ENCODE results near the gene RNF133.
"Not testable (repeated sequence)": the region's sequence is repeated elsewhere in the genome, so short reads cannot be mapped to it uniquely, and the experiment has no call there.

Gene RNF133

GRCh38 chr7:122692769-122693309 lies 6.1 kb downstream of the RNF133 start:
- no peak overlapping the region for H3K27ac ChIP-seq

GRCh38 chr7:122691569-122692235 lies 7.2 kb downstream of the RNF133 start:
- H3K27ac ChIP-seq = no peak overlapping the region

More at GRCh38 chr7:122692769-122693309, 6.1 kb downstream of the RNF133 start:
- no peak overlapping the region for H3K4me3 ChIP-seq

GRCh38 chr7:122689346-122690109 lies 9.4 kb downstream of the RNF133 start:
- H3K27ac ChIP-seq = no peak overlapping the region
- H3K4me3 ChIP-seq = no peak overlapping the region

More at GRCh38 chr7:122691569-122692235, 7.2 kb downstream of the RNF133 start:
- no peak overlapping the region for H3K4me3 ChIP-seq

- Histone ChIP-seq H3K4me3 (no peak overlapping the region), H3K27ac (no peak overlapping the region)
These were observed 10.4 kb downstream of the RNF133 start for GRCh38 chr7:122688400-122688998.

GRCh38 chr7:122686360-122686878 lies 12.5 kb downstream of the RNF133 start:
- no peak overlapping the region for H3K27ac ChIP-seq
- H3K4me3 ChIP-seq = no peak overlapping the region

GRCh38 chr7:122684504-122684903 lies 14.4 kb downstream of the RNF133 start:
- Histone ChIP-seq H3K27ac (no peak overlapping the region), H3K4me3 (no peak overlapping the region)

GRCh38 chr7:122682815-122683550 lies 15.9 kb downstream of the RNF133 start:
- Histone ChIP-seq H3K4me3 (no peak overlapping the region), H3K27ac (no peak overlapping the region)

- not testable (repeated sequence) for H3K4me3 ChIP-seq, H3K27ac ChIP-seq
These were observed 17.7 kb downstream of the RNF133 start for GRCh38 chr7:122681186-122681585.

GRCh38 chr7:122679813-122680212 lies 19.1 kb downstream of the RNF133 start:
- Histone ChIP-seq H3K27ac (no peak overlapping the region), H3K4me3 (no peak overlapping the region)

- not testable (repeated sequence) for H3K4me3 ChIP-seq, H3K27ac ChIP-seq
These were observed 19.6 kb downstream of the RNF133 start for GRCh38 chr7:122679269-122679709.

GRCh38 chr7:122677149-122677548 lies 21.8 kb downstream of the RNF133 start:
- no peak overlapping the region for H3K4me3 ChIP-seq
- no peak overlapping the region for H3K27ac ChIP-seq

GRCh38 chr7:122676466-122676865 lies 22.5 kb downstream of the RNF133 start:
- no peak overlapping the region for H3K4me3 ChIP-seq
- no peak overlapping the region for H3K27ac ChIP-seq

- no peak overlapping the region for H3K27ac ChIP-seq
- H3K4me3 ChIP-seq = no peak overlapping the region
These were observed 23.3 kb downstream of the RNF133 start for GRCh38 chr7:122675621-122676020.

- H3K4me3 ChIP-seq = no peak overlapping the region
- H3K27ac ChIP-seq = peak overlapping the region in 1 of 21 experiments; percentile 36
These were observed 23.9 kb downstream of the RNF133 start for GRCh38 chr7:122675011-122675410.

GRCh38 chr7:122674502-122674901 lies 24.4 kb downstream of the RNF133 start:
- peak overlapping the region in 5 of 21 experiments; percentile 41 to 55 (median 47) for H3K27ac ChIP-seq
- no peak overlapping the region for H3K4me3 ChIP-seq

GRCh38 chr7:122673951-122674350 lies 25.0 kb downstream of the RNF133 start:
- peak overlapping the region in 7 of 21 experiments; percentile 22 to 55 (median 44) for H3K27ac ChIP-seq
- H3K4me3 ChIP-seq = no peak overlapping the region

GRCh38 chr7:122672536-122672935 lies 26.4 kb downstream of the RNF133 start:
- Histone ChIP-seq H3K4me3 (no peak overlapping the region), H3K27ac (no peak overlapping the region)

- no peak overlapping the region for H3K4me3 ChIP-seq
- no peak overlapping the region for H3K27ac ChIP-seq
These were observed 35.2 kb downstream of the RNF133 start for GRCh38 chr7:122663733-122664132.

- Histone ChIP-seq H3K4me3 (no peak overlapping the region), H3K27ac (no peak overlapping the region)
These were observed 40.1 kb downstream of the RNF133 start for GRCh38 chr7:122658856-122659255.

- H3K4me3 ChIP-seq = no peak overlapping the region
- no peak overlapping the region for H3K27ac ChIP-seq
These were observed 45.2 kb downstream of the RNF133 start for GRCh38 chr7:122653685-122654084.

Data from skin epidermis (tissue), 12 donors.